ENCODE data around the gene PLXNB2. TPM values are rescaled to one million over a fixed set of nuclear protein-coding genes. Genes with fewer than 3 reads are reported as not detected.

PLXNB2 gene
- polyA plus RNA-seq, 1 experiment: 68.0 TPM

GRCh38 chr22:50245214-50246072 lies 62.0 kb downstream of the PLXNB2 start:
- no peak for DNase-seq (ENCODE audit: low read depth, low spot score)
- TF ChIP-seq, protein P1, sequence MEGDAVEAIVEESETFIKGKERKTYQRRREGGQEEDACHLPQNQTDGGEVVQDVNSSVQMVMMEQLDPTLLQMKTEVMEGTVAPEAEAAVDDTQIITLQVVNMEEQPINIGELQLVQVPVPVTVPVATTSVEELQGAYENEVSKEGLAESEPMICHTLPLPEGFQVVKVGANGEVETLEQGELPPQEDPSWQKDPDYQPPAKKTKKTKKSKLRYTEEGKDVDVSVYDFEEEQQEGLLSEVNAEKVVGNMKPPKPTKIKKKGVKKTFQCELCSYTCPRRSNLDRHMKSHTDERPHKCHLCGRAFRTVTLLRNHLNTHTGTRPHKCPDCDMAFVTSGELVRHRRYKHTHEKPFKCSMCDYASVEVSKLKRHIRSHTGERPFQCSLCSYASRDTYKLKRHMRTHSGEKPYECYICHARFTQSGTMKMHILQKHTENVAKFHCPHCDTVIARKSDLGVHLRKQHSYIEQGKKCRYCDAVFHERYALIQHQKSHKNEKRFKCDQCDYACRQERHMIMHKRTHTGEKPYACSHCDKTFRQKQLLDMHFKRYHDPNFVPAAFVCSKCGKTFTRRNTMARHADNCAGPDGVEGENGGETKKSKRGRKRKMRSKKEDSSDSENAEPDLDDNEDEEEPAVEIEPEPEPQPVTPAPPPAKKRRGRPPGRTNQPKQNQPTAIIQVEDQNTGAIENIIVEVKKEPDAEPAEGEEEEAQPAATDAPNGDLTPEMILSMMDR (IDR thresholded peaks at IDR 0.05; ENCODE audit: low read depth, low read length): no peak
- peaks cover 4% of the 10 kb centered on the region; the same call in 1 of the 2 replicates for H3K9me3 ChIP-seq (ENCODE audit: control insufficient read depth, insufficient read depth, low read length)
- peak overlapping the region; percentile 77 for H3K27ac ChIP-seq (ENCODE audit: low read depth, low read length)
- CTCF ChIA-PET: no interaction called here
- POLR2A ChIA-PET: no interaction called here
- peak overlapping the region; percentile 98 for H3K4me3 ChIP-seq (ENCODE audit: low read depth, low read length)
- no peaks in the 10 kb centered on the region for H3K27me3 ChIP-seq (ENCODE audit: control insufficient read depth, insufficient read depth, low read length)

GRCh38 chr22:50244420-50245213 lies 62.8 kb downstream of the PLXNB2 start, which contains the start of gene TUBGCP6:
TUBGCP6 (minus strand) TSS chr22:50245023; CDS start chr22:50244459, 564 bp downstream.
- TF ChIP-seq, protein P1 (IDR thresholded peaks at IDR 0.05; ENCODE audit: low read depth, low read length): peak; percentile 25; the same call in 1 of the 2 replicates
- Histone ChIP-seq H3K27me3 (ENCODE audit: control insufficient read depth, insufficient read depth, low read length) (no peaks in the 10 kb centered on the region), H3K9me3 (ENCODE audit: control insufficient read depth, insufficient read depth, low read length) (peaks cover 4% of the 10 kb centered on the region; the same call in 1 of the 2 replicates), H3K27ac (ENCODE audit: low read depth, low read length) (peak within 1 kb of the TSS; percentile 77), H3K4me3 (ENCODE audit: low read depth, low read length) (peak within 1 kb of the TSS; percentile 98)
- ChIA-PET CTCF (interaction anchor here (1.0 kb wide), 2 partner anchors 23 to 97 kb away, joined by 3 to 6 read pairs; no protein-coding TSS in a partner anchor), POLR2A (interaction anchor here (1.0 kb wide), 1 partner anchor 18 kb away, joined by 3 read pairs; no protein-coding TSS in a partner anchor)
- peak; percentile 59 for DNase-seq (ENCODE audit: low read depth, low spot score)

GRCh38 chr22:50243685-50244419 lies 63.6 kb downstream of the PLXNB2 start:
- ChIA-PET POLR2A (interaction anchor here (1.0 kb wide), 1 partner anchor 19 kb away, joined by 3 read pairs; no protein-coding TSS in a partner anchor), CTCF (interaction anchor here (1.0 to 2.6 kb wide), 4 partner anchors 24 to 122 kb away, joined by 3 to 14 read pairs (median 8); no protein-coding TSS in a partner anchor)
- TF ChIP-seq, protein P1 (IDR thresholded peaks at IDR 0.05; ENCODE audit: low read depth, low read length): no peak
- no peaks in the 10 kb centered on the region for H3K27me3 ChIP-seq (ENCODE audit: control insufficient read depth, insufficient read depth, low read length)
- H3K4me3 ChIP-seq (ENCODE audit: low read depth, low read length): peak overlapping the region; percentile 98
- H3K9me3 ChIP-seq (ENCODE audit: control insufficient read depth, insufficient read depth, low read length): peaks cover 4% of the 10 kb centered on the region; the same call in 1 of the 2 replicates
- no peak for DNase-seq (ENCODE audit: low read depth, low spot score)
- H3K27ac ChIP-seq (ENCODE audit: low read depth, low read length): peak overlapping the region; percentile 77

DNA sequence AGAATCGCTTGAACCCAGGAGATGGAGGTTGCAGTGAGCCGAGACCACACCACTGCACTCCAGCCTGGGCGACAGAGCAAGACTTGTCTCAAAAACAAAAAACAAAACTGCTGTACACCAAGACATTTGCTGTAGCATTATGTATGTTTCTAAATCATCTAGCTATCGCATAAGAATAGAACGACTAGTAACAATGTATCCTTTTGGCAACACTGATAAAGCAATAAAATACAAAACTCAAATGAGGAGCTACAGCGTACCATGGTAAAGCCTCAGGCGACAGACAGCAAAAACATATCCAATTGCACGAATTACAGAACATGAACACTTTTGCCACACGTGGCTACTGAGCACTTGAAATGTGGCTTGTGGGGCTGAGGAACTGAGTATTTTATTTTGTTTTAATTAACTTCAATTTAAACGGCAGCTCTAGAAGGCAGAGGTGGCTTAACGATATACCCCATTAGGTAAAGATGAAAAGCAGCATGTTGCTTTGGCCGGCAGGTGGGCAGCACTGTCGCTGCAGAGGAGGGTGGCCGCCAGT lies 65.0 kb downstream of the PLXNB2 start:
- CTCF ChIA-PET: interaction anchor here (0.7 to 2.6 kb wide), 6 partner anchors 8 to 124 kb away, joined by 3 to 14 read pairs (median 6); partner anchors contain the start of gene HDAC10

More for the DNA sequence above, 65.0 kb downstream of the PLXNB2 start:
- TF ChIP-seq, protein P1 (IDR thresholded peaks at IDR 0.05; ENCODE audit: low read depth, low read length): no peak
- H3K4me3 ChIP-seq (ENCODE audit: low read depth, low read length): peak overlapping the region; percentile 47
- no peaks in the 10 kb centered on the region for H3K27me3 ChIP-seq (ENCODE audit: control insufficient read depth, insufficient read depth, low read length)
- no peak for DNase-seq (ENCODE audit: low read depth, low spot score)
- POLR2A ChIA-PET: no interaction called here
- H3K27ac ChIP-seq (ENCODE audit: low read depth, low read length): no peak overlapping the region
- peaks cover 4% of the 10 kb centered on the region; the same call in 1 of the 2 replicates for H3K9me3 ChIP-seq (ENCODE audit: control insufficient read depth, insufficient read depth, low read length)

All from AG04450 (cell line).